Smooth muscle cell (in vitro differentiated cells): ENCODE measurements around the gene CSMD2. TPM values are rescaled to one million over a fixed set of nuclear protein-coding genes. Genes with fewer than 3 reads are reported as not detected.

Source experiments
- DNase-seq: peaks from one replicate; lab custom pipeline; 2025; ENCODE audit not compliant: unreplicated experiment; lab: John Stamatoyannopoulos, UW
- H2AFZ ChIP-seq: fragments of 200-600 bp; sonication (generic); 2 replicates; pipeline ENCODE4 v1.6.0; 2016; ENCODE audit warnings: antibody characterized with exemption, low read depth, mild to moderate bottlenecking
- H3F3A ChIP-seq: fragments of 200-600 bp; sonication (generic); 2 replicates; pipeline ENCODE4 v1.6.0; 2017; ENCODE audit warnings: antibody characterized with exemption, low read depth
- H3K27ac ChIP-seq: fragments of 200-600 bp; sonication (generic); 2 replicates; pipeline ENCODE4 v1.5.1; 2016; ENCODE audit warnings: low read depth, mild to moderate bottlenecking
- H3K27me3 ChIP-seq: fragments of 200-600 bp; sonication (generic); 2 replicates; pipeline ENCODE4 v1.6.1; 2016; ENCODE audit warnings: low read depth, mild to moderate bottlenecking
- H3K36me3 ChIP-seq: fragments of 200-600 bp; sonication (generic); 2 replicates; pipeline ENCODE4 v1.5.1; 2016; ENCODE audit warnings: low read depth
- H3K4me1 ChIP-seq: fragments of 200-600 bp; sonication (generic); 2 replicates; pipeline ENCODE4 v1.5.1; 2016; ENCODE audit warnings: low read depth
- H3K4me2 ChIP-seq: fragments of 200-600 bp; sonication (generic); 2 replicates; pipeline ENCODE4 v1.6.0; 2016; ENCODE audit warnings: mild to moderate bottlenecking
- H3K4me3 ChIP-seq: fragments of 200-600 bp; sonication (generic); 2 replicates; pipeline ENCODE4 v1.5.1; 2016; ENCODE audit warnings: mild to moderate bottlenecking
- H3K79me2 ChIP-seq: fragments of 200-600 bp; sonication (generic); 2 replicates; pipeline ENCODE4 v1.6.0; 2016; ENCODE audit warnings: low read depth, mild to moderate bottlenecking
- H3K9ac ChIP-seq: fragments of 200-600 bp; sonication (generic); 2 replicates; pipeline ENCODE4 v1.6.0; 2016; ENCODE audit warnings: low read depth
- H3K9me3 ChIP-seq: fragments of 200-600 bp; sonication (generic); replicated peaks from 2 replicates; pipeline ENCODE4 v1.5.1; 2016; ENCODE audit warnings: low read depth
- H4K20me1 ChIP-seq: fragments of 200-600 bp; sonication (generic); 2 replicates; pipeline ENCODE4 v1.6.0; 2016; ENCODE audit warnings: low read depth
- CTCF ChIP-seq: fragments of 200-600 bp; sonication (generic); IDR thresholded peaks from 2 replicates; pipeline ENCODE4 v1.5.1; 2017; ENCODE audit warnings: borderline replicate concordance, mild to moderate bottlenecking, antibody characterized with exemption; ENCODE audit not compliant: insufficient read depth, poor library complexity, severe bottlenecking
- WGBS: methylation state at CpG from one replicate; pipeline ENCODE4 v1.1.7; 2016; ENCODE audit warnings: low lambda C conversion rate; 5-methylcytosine and 5-hydroxymethylcytosine counted together
- polyA plus RNA-seq: library from polyadenylated mRNA; unstranded; fragments of >200 nt; fragmentation: Nextera tagmentation; extraction: Ambion mirVana; gene quantifications from 2 replicates; pipeline ENCODE4 v1.2.1, GENCODE V29; 2016
- total RNA-seq: library from RNA; depleted of rRNA; stranded (reverse); fragments of >200 nt; gene quantifications from 2 replicates; pipeline ENCODE4 v1.2.3, GENCODE V29; 2014

CSMD2 gene
- total and polyA plus RNA-seq, 2 experiments from 2014 or later: 0.65 to 1.8 TPM

- peaks cover 6% of the 10 kb centered on the region for H3K27me3 ChIP-seq
- no peak overlapping the region for H2AFZ ChIP-seq
- no peaks in the 10 kb centered on the region for H3F3A ChIP-seq
- 13% methylated on average over 1 of the region's 1 CpG for WGBS
- no peak overlapping the region for H3K9ac ChIP-seq
- TF ChIP-seq CTCF: no peak
- H3K4me1 ChIP-seq: no peaks in the 10 kb centered on the region
- no peak overlapping the region for H3K4me2 ChIP-seq
- no peaks in the 10 kb centered on the region for H4K20me1 ChIP-seq
- H3K4me3 ChIP-seq: no peak overlapping the region
- H3K36me3 ChIP-seq: no peaks in the 10 kb centered on the region
- no peak for DNase-seq
- no peaks in the 10 kb centered on the region for H3K79me2 ChIP-seq
- H3K9me3 ChIP-seq: no peaks in the 10 kb centered on the region
- no peak overlapping the region for H3K27ac ChIP-seq
These were observed 246.7 kb downstream of the CSMD2 start for GRCh38 chr1:33918368-33918767.

GRCh38 chr1:33916786-33917185, 248.2 kb downstream of the CSMD2 start:
- no peak overlapping the region for H3K9ac ChIP-seq
- H3K36me3 ChIP-seq: no peaks in the 10 kb centered on the region
- no peaks in the 10 kb centered on the region for H3K79me2 ChIP-seq
- no peak overlapping the region for H2AFZ ChIP-seq
- H4K20me1 ChIP-seq: no peaks in the 10 kb centered on the region
- H3K4me3 ChIP-seq: no peak overlapping the region
- no peak overlapping the region for H3K4me2 ChIP-seq
- H3F3A ChIP-seq: no peaks in the 10 kb centered on the region
- peaks cover 7% of the 10 kb centered on the region for H3K27me3 ChIP-seq
- 93% methylated on average over 11 of the region's 11 CpGs for WGBS
- no peak for DNase-seq
- H3K9me3 ChIP-seq: no peaks in the 10 kb centered on the region
- no peak overlapping the region for H3K27ac ChIP-seq
- TF ChIP-seq CTCF: no peak
- no peaks in the 10 kb centered on the region for H3K4me1 ChIP-seq

- H3K27me3 ChIP-seq: peaks cover 10% of the 10 kb centered on the region
- WGBS: 79% methylated on average over 2 of the region's 2 CpGs
- no peak overlapping the region for H3K9ac ChIP-seq
- no peak for DNase-seq
- H2AFZ ChIP-seq: no peak overlapping the region
- no peak overlapping the region for H3K4me2 ChIP-seq
- H3K79me2 ChIP-seq: no peaks in the 10 kb centered on the region
- H3K9me3 ChIP-seq: no peaks in the 10 kb centered on the region
- H4K20me1 ChIP-seq: no peaks in the 10 kb centered on the region
- TF ChIP-seq CTCF: no peak
- no peaks in the 10 kb centered on the region for H3K4me1 ChIP-seq
- H3K36me3 ChIP-seq: no peaks in the 10 kb centered on the region
- no peak overlapping the region for H3K4me3 ChIP-seq
- no peak overlapping the region for H3K27ac ChIP-seq
- H3F3A ChIP-seq: no peaks in the 10 kb centered on the region
These were observed 250.5 kb downstream of the CSMD2 start for GRCh38 chr1:33914531-33914930.

- 90% methylated on average over 11 of the region's 11 CpGs for WGBS
- Histone ChIP-seq H3K4me2 (no peak overlapping the region), H3K79me2 (no peaks in the 10 kb centered on the region), H2AFZ (no peak overlapping the region), H3F3A (no peaks in the 10 kb centered on the region), H3K4me3 (no peak overlapping the region), H3K27ac (no peak overlapping the region), H3K36me3 (no peaks in the 10 kb centered on the region), H3K4me1 (no peaks in the 10 kb centered on the region), H3K27me3 (peaks cover 5% of the 10 kb centered on the region), H3K9ac (no peak overlapping the region), H3K9me3 (no peaks in the 10 kb centered on the region), H4K20me1 (no peaks in the 10 kb centered on the region)
- no peak for TF ChIP-seq CTCF
- no peak for DNase-seq
These were observed 256.6 kb downstream of the CSMD2 start for GRCh38 chr1:33908324-33908956.
